K562 (cell line): ENCODE measurements around the gene PHKB. TPM values are rescaled to one million over a fixed set of nuclear protein-coding genes. Genes with fewer than 3 reads are reported as not detected.

ENCODE experiments used
- ATAC-seq: fragments of 200-7000 bp; cut with Tn5 transposase; 3 replicates; pipeline ENCODE4 v1.9.1; 2020; ENCODE audit warnings: moderate library complexity
- BruUV-seq: library from RNA; stranded (reverse); fragments of 400-500 nt; replicated peaks from 2 replicates; lab custom pipeline; 2021; lab: Mats Ljungman, UMichigan
- CTCF ChIA-PET: fragments of 300-600 bp; formaldehyde crosslinking; extraction: SDS; loops from one replicate; lab custom pipeline; 2021; ENCODE audit warnings: low intra/inter-chr PET ratio; lab: Yijun Ruan, JAX
- POLR2A ChIA-PET: fragments of 300-600, 350-650 bp; sonication (Branson Sonifier 250); formaldehyde crosslinking; extraction: SDS; loops from one replicate; lab custom pipeline; 2021; ENCODE audit warnings: antibody characterized with exemption, inconsistent platforms; lab: Yijun Ruan, JAX
- DNase-seq, 4 experiments: peaks; one replicate each; pipeline versions ENCODE4 v3.0.0 to v3.0.0-alpha.2; 2011 to 2018; ENCODE audit warnings: low spot score in 3 of 4, mixed read lengths in 3 of 4; ENCODE audit errors: extremely low read depth in 1 of 4
- FAIRE-seq: peaks from 2 replicates; lab custom pipeline; 2011; peaks lifted over from hg19 to GRCh38; lab: Jason Lieb, UNC
- H2AFZ ChIP-seq: 2 replicates; pipeline ENCODE4 v1.6.0; 2011; ENCODE audit warnings: low read depth, low read length, control low read depth, inconsistent platforms
- H3K27ac ChIP-seq: fragments of 200-600 bp; 3 replicates; pipeline ENCODE4 v1.8.0; 2011; ENCODE audit warnings: low read depth, mild to moderate bottlenecking, control low read depth, inconsistent platforms, low read length, moderate library complexity, mixed read lengths; ENCODE audit errors: extremely low read depth
- H3K27me3 ChIP-seq, 2 experiments: fragments of 300-600 bp in 1 of 2; 2 replicates in 1 of 2; 3 replicates in 1 of 2; pipeline versions ENCODE4 v1.6.0 to v1.8.0; 2011; ENCODE audit warnings: inconsistent platforms in 2 of 2, low read length in 2 of 2, mild to moderate bottlenecking in 1 of 2, mixed read lengths in 1 of 2, moderate library complexity in 1 of 2; ENCODE audit not compliant: control insufficient read depth in 2 of 2, insufficient read depth in 2 of 2
- H3K36me3 ChIP-seq: fragments of 300-600 bp; 3 replicates; pipeline ENCODE4 v1.8.0; 2011; ENCODE audit warnings: mild to moderate bottlenecking, low read length, inconsistent platforms; ENCODE audit not compliant: control insufficient read depth, insufficient read depth
- H3K4me1 ChIP-seq, 2 experiments: fragments of 200-600 bp in 1 of 2; replicated peaks in 1 of 2; 2 replicates in 1 of 2; 3 replicates in 1 of 2; pipeline versions ENCODE4 v1.5.1 to v1.8.0; 2011; ENCODE audit warnings: inconsistent platforms in 2 of 2, low read length in 2 of 2, mild to moderate bottlenecking in 1 of 2, mixed read lengths in 1 of 2, moderate library complexity in 1 of 2; ENCODE audit not compliant: control insufficient read depth in 2 of 2, insufficient read depth in 2 of 2
- H3K4me2 ChIP-seq: 2 replicates; pipeline ENCODE4 v1.6.1; 2011; ENCODE audit warnings: low read length, control low read depth, inconsistent platforms, mixed read lengths; ENCODE audit not compliant: insufficient read depth
- H3K4me3 ChIP-seq: fragments of 200-600 bp; sonication (generic), shearing (Covaris generic); 2 replicates; pipeline ENCODE4 v1.5.1; 2016; ENCODE audit warnings: control low read depth, inconsistent platforms
- H3K79me2 ChIP-seq: fragments of 200-600 bp; 3 replicates; pipeline ENCODE4 v1.8.0; 2011; ENCODE audit warnings: low read length, inconsistent platforms; ENCODE audit not compliant: control insufficient read depth, insufficient read depth
- H3K9ac ChIP-seq, 2 experiments: 2 replicates each; pipeline versions ENCODE4 v1.6.0 to v1.6.1; 2011; ENCODE audit warnings: low read depth in 2 of 2, low read length in 2 of 2, control low read depth in 1 of 2, inconsistent platforms in 1 of 2, mild to moderate bottlenecking in 1 of 2, mixed read lengths in 1 of 2; ENCODE audit not compliant: insufficient read depth in 1 of 2
- H3K9me1 ChIP-seq: one replicate; pipeline ENCODE4 v1.6.0; 2011; ENCODE audit warnings: inconsistent platforms, mild to moderate bottlenecking, low read length, moderate library complexity; ENCODE audit not compliant: control insufficient read depth, insufficient read depth
- H3K9me3 ChIP-seq: replicated peaks from 2 replicates; pipeline ENCODE4 v1.5.1; 2011; ENCODE audit warnings: low read depth, low read length, inconsistent platforms; ENCODE audit not compliant: control insufficient read depth, insufficient read depth
- H4K20me1 ChIP-seq: replicated peaks from 2 replicates; pipeline ENCODE4 v1.6.1; 2011; ENCODE audit warnings: low read length, inconsistent platforms, mixed read lengths; ENCODE audit not compliant: control insufficient read depth, insufficient read depth
- CBFA2T2 ChIP-seq: fragments of 450-650 bp; conservative IDR thresholded peaks from 2 replicates; pipeline ENCODE4 v1.6.1; 2017; ENCODE audit warnings: mild to moderate bottlenecking
- KLF13 ChIP-seq: fragments of 450-650 bp; IDR thresholded peaks from 2 replicates; pipeline ENCODE4 v1.6.1; 2016; ENCODE audit warnings: missing genetic modification characterization, low read depth, mild to moderate bottlenecking, missing compliant biosample characterization, moderate library complexity, borderline replicate concordance
- NCOA4 ChIP-seq: fragments of 450-650 bp; IDR thresholded peaks from 2 replicates; pipeline ENCODE4 v1.6.1; 2018; ENCODE audit warnings: mild to moderate bottlenecking; ENCODE audit not compliant: partially characterized antibody
- PHB2 ChIP-seq: fragments of 450-650 bp; IDR thresholded peaks from 2 replicates; pipeline ENCODE4 v1.6.1; 2017; ENCODE audit warnings: low read depth
- POLR2H ChIP-seq: IDR thresholded peaks from 2 replicates; pipeline ENCODE4 v1.6.1; 2016; ENCODE audit warnings: missing genetic modification characterization, low read depth, mild to moderate bottlenecking, control low read depth, missing compliant biosample characterization, moderate library complexity
- RUNX1 ChIP-seq: sonication (generic); IDR thresholded peaks from 2 replicates; pipeline ENCODE4 v1.6.1; 2016; ENCODE audit warnings: antibody characterized with exemption, low read depth
- SAFB ChIP-seq: fragments of 200-400 bp; formaldehyde crosslinking; IDR thresholded peaks from 2 replicates; pipeline ENCODE4 v1.6.1; 2017; ENCODE audit warnings: low read depth, low read length, borderline replicate concordance
- TRIM24 ChIP-seq, 2 experiments: fragments of 450-650 bp; IDR thresholded peaks; 2 replicates each; pipeline ENCODE4 v1.6.1; 2016
- ZC3H11A ChIP-seq: IDR thresholded peaks from 2 replicates; pipeline ENCODE4 v1.6.1; 2012; ENCODE audit warnings: low read depth, low read length, improper control_type of control experiment
- ZFP36 ChIP-seq: fragments of 150-350 bp; IDR thresholded peaks from 2 replicates; pipeline ENCODE4 v1.6.1; 2018; ENCODE audit warnings: low read length, low read depth; ENCODE audit not compliant: partially characterized antibody
- ZNF444 ChIP-seq: fragments of 250-450 bp; sonication (Bioruptor Pico); IDR thresholded peaks from 2 replicates; pipeline ENCODE4 v1.4.0; 2020; ENCODE audit warnings: mild to moderate bottlenecking, moderate library complexity
- ZZZ3 ChIP-seq: fragments of 450-650 bp; IDR thresholded peaks from 2 replicates; pipeline ENCODE4 v1.6.1; 2016; ENCODE audit warnings: antibody characterized with exemption, mild to moderate bottlenecking, moderate library complexity
- WGBS: fragments of 100-300 bp; shearing (Covaris generic); methylation state at CpG from one replicate; pipeline ENCODE4 v1.1.6; 2016; ENCODE audit warnings: low coverage, mixed read lengths; ENCODE audit not compliant: insufficient coverage; ENCODE audit errors: missing lambda C conversion rate; 5-methylcytosine and 5-hydroxymethylcytosine counted together
- in situ Hi-C: fragments of 300-500 bp; cut with MboI; formaldehyde crosslinking; loops from 4 replicates; pipeline ENCODE4 v1.15.0; 2018; ENCODE audit warnings: inconsistent platforms, mixed read lengths
- intact Hi-C: fragments of 100-400 bp; cut with micrococcal nuclease; formaldehyde crosslinking; loops from 2 replicates; pipeline ENCODE4 v1.14.2; 2022
- polyA plus RNA-seq, 8 experiments: library from polyadenylated mRNA; depleted of rRNA in 4 of 8; stranded (reverse) in 5 of 8; unstranded in 3 of 8; fragments of >200 nt; fragmentation: Nextera tagmentation in 2 of 8; fragmentation: Illumina TruSeq in 1 of 8; extraction: Ambion mirVana in 2 of 8; extraction: Trizol in 1 of 8; gene quantifications; 2 replicates each; pipeline versions ENCODE4 v1.2.1 to v1.2.3, GENCODE V29; 2011 to 2014; ENCODE audit warnings: inconsistent platforms in 1 of 8, missing spikeins in 1 of 8
- total RNA-seq, 7 experiments: library from RNA; depleted of rRNA in 6 of 7; stranded (reverse); fragments of >200 nt in 6 of 7; fragmentation: Illumina TruSeq in 2 of 7; extraction: Trizol in 2 of 7; gene quantifications; 2 replicates each; pipeline versions ENCODE4 v1.2.1 to v1.2.3, GENCODE V29; 2011 to 2021; ENCODE audit warnings: low replicate concordance in 1 of 7
- TF ChIP-seq, protein P1 (sequence below): fragments of 450-650 bp; formaldehyde crosslinking; IDR thresholded peaks from 2 replicates; pipeline ENCODE4 v1.4.0; 2022; ENCODE audit warnings: mild to moderate bottlenecking, moderate library complexity

Gene PHKB
- total and polyA plus RNA-seq, 9 of the 15 experiments (the other 6 are each of a cell fraction or from before 2014, with no cell fraction given): 24.7 to 92.3 (median 67.0) TPM

DNA sequence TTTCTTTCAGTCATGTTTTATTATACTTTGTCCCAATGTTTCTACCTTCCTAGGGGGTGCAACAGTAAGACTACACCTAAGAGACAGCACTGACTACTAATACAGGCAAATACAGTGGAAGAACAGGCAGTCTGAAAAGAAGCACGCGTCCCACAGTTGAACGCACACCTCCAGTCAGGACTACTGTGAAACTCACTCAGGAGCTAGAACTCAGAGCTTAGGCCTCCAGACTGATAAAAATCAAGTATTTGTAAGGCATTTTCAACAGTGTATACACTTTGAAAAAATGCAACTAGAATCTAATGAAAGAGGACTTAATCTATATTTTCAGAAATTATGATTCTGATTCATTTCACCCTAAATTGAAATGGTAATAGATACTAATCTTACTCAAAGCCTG lies 14.7 kb upstream of the PHKB start:
- POLR2A ChIA-PET: interaction anchor here (1.0 kb wide), 1 partner anchor 12 kb away, joined by 3 read pairs; no protein-coding TSS in a partner anchor
- peaks cover 62% of the 10 kb centered on the region for H3K36me3 ChIP-seq
- H3K9me1 ChIP-seq: no peaks in the 10 kb centered on the region
- intact Hi-C loops: no loop called here
- no peak overlapping the region for H2AFZ ChIP-seq
- no peak overlapping the region for H3K27ac ChIP-seq
- 96% methylated on average over 3 of the region's 3 CpGs for WGBS
- in situ Hi-C loops: no loop called here
- peaks cover 0 to 9% of the 10 kb centered on the region in 2 experiments; a peak in 2 of 5 replicates for H3K4me1 ChIP-seq
- FAIRE-seq (no peak), DNase-seq (no peak), ATAC-seq (no peak; the same call in 2 of the 3 replicates)
- H4K20me1 ChIP-seq: no peaks in the 10 kb centered on the region
- H3K27me3 ChIP-seq: no peaks in the 10 kb centered on the region
- H3K9me3 ChIP-seq: no peaks in the 10 kb centered on the region
- H3K4me3 ChIP-seq: no peak overlapping the region
- peaks cover 10% of the 10 kb centered on the region; the same call in 1 of the 3 replicates for H3K79me2 ChIP-seq
- CTCF ChIA-PET: no interaction called here
- H3K9ac ChIP-seq: no peak overlapping the region
- TF ChIP-seq PHB2 (no peak), ZZZ3 (no peak), ZNF444 (CRISPR knock-in tag) (no peak)
- no peak overlapping the region for H3K4me2 ChIP-seq
- no TSS peak for BruUV-seq

DNA sequence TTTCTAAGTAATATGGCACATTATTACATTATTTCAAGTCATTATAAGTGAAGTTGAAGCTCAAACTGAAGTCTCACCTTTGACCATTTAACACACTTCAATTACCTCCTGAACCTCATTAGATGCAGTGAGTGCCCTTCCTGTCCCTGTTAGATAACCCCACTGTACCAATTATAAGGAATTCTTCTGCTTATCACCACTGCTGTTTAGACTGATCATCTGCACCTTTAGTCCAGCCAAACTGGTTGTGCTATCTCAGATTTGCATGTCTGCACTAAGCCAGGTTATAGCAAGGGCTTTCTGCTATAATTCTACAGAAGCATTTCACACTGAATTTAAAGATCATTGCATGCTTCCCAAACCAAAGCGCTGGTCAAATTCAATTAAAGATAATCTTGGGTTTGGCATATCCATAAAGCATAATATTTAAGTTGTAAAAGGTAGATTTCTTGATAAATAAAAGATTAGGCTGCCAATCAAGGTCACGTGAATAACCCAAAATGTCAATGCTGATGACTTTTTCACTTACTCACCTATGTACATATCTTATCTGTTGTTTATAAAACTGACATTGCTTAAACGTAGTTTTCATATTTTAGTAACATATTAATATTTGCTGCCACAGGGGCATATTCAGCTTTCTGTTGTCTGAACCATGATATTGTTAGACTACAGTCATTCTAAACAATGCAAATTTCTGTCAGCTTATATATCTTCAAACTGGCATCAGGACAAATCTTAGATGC lies 12.1 kb upstream of the PHKB start:
- peaks cover 0 to 9% of the 10 kb centered on the region in 2 experiments; a peak in 2 of 5 replicates for H3K4me1 ChIP-seq
- intact Hi-C loops (no loop called here), in situ Hi-C loops (no loop called here)
- WGBS: 32% methylated on average over 3 of the region's 3 CpGs
- H4K20me1 ChIP-seq: no peaks in the 10 kb centered on the region
- H3K36me3 ChIP-seq: peaks cover 83% of the 10 kb centered on the region
- no peaks in the 10 kb centered on the region for H3K27me3 ChIP-seq
- H3K9me1 ChIP-seq: no peaks in the 10 kb centered on the region
- no peak overlapping the region for H2AFZ ChIP-seq
- ATAC-seq (peak; percentile 61), DNase-seq (peak; percentile 21 to 50 (median 46)), FAIRE-seq (no peak)
- no peak overlapping the region for H3K9ac ChIP-seq
- H3K9me3 ChIP-seq: no peaks in the 10 kb centered on the region
- no peak overlapping the region for H3K27ac ChIP-seq
- BruUV-seq: no TSS peak
- H3K79me2 ChIP-seq: peaks cover 10% of the 10 kb centered on the region; the same call in 1 of the 3 replicates
- POLR2A ChIA-PET: interaction anchor here (2.7 kb wide), 1 partner anchor 12 kb away, joined by 21 read pairs; the partner anchor contains the start of genes ITFG1 and PHKB
- no peak overlapping the region for H3K4me3 ChIP-seq
- peak overlapping the region; percentile 23; the same call in 1 of the 2 replicates for H3K4me2 ChIP-seq
- CTCF ChIA-PET: no interaction called here
- no peak for TF ChIP-seq POLR2H (tag)
- no peak for TF ChIP-seq SAFB
- TF ChIP-seq CBFA2T2: peak; percentile 88
- no peak for TF ChIP-seq KLF13 (tag)
- no peak for TF ChIP-seq NCOA4
- TF ChIP-seq, protein P1, sequence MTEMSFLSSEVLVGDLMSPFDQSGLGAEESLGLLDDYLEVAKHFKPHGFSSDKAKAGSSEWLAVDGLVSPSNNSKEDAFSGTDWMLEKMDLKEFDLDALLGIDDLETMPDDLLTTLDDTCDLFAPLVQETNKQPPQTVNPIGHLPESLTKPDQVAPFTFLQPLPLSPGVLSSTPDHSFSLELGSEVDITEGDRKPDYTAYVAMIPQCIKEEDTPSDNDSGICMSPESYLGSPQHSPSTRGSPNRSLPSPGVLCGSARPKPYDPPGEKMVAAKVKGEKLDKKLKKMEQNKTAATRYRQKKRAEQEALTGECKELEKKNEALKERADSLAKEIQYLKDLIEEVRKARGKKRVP: no peak
- TF ChIP-seq TRIM24 (IDR thresholded peaks at IDR 0.05): peak in 1 of 2 experiments; percentile 41; a peak in 1 of 4 replicates
- TF ChIP-seq ZC3H11A: no peak
- no peak for TF ChIP-seq ZFP36
- no peak for TF ChIP-seq RUNX1
